HepG2 (cell line): ENCODE measurements around the gene CMTM3. TPM values are rescaled to one million over a fixed set of nuclear protein-coding genes. Genes with fewer than 3 reads are reported as not detected.
A peak's percentile ranks its signal among the peaks of the same experiment; 100 is the strongest.

Experiments used
- ARNT ChIP-seq: fragments of 450-650 bp; IDR thresholded peaks from 2 replicates; pipeline ENCODE4 v1.6.1; 2017
- ATF7 ChIP-seq, 2 experiments: fragments of 450-650 bp in 1 of 2; sonication (generic) in 1 of 2; formaldehyde crosslinking in 1 of 2; IDR thresholded peaks; 2 replicates each; pipeline versions ENCODE4 v1.4.0 to v1.6.1; 2016 to 2020; ENCODE audit warnings: antibody characterized with exemption in 1 of 2, mild to moderate bottlenecking in 1 of 2, missing genetic modification reagents in 1 of 2
- KLF15 ChIP-seq: sonication (generic); formaldehyde crosslinking; IDR thresholded peaks from 2 replicates; pipeline ENCODE4 v1.8.1; 2023; ENCODE audit warnings: borderline replicate concordance, mild to moderate bottlenecking, inconsistent platforms, missing genetic modification reagents, mixed read lengths
- PAWR ChIP-seq: sonication (generic); formaldehyde crosslinking; IDR thresholded peaks from 2 replicates; pipeline ENCODE4 v1.4.0; 2020; ENCODE audit warnings: missing genetic modification reagents, mild to moderate bottlenecking, borderline replicate concordance
- POLR2A ChIP-seq, 2 experiments: IDR thresholded peaks; 2 replicates each; pipeline ENCODE4 v1.6.1; 2011; ENCODE audit warnings: low read depth in 2 of 2, low read length in 2 of 2, mild to moderate bottlenecking in 1 of 2, moderate library complexity in 1 of 2; ENCODE audit not compliant: insufficient read depth in 1 of 2
- POLR2G ChIP-seq: fragments of 200-400 bp; formaldehyde crosslinking; IDR thresholded peaks from 2 replicates; pipeline ENCODE4 v1.6.1; 2018; ENCODE audit warnings: mild to moderate bottlenecking, low read depth, low read length, moderate library complexity
- SNAPC2 ChIP-seq: sonication (generic); formaldehyde crosslinking; IDR thresholded peaks from 2 replicates; pipeline ENCODE4 v1.8.1; 2022; ENCODE audit warnings: mild to moderate bottlenecking, missing genetic modification reagents
- SP2 ChIP-seq: sonication (generic); formaldehyde crosslinking; IDR thresholded peaks from 2 replicates; pipeline ENCODE4 v1.5.1; 2020; ENCODE audit warnings: mild to moderate bottlenecking, missing genetic modification reagents
- SP4 ChIP-seq: sonication (generic); formaldehyde crosslinking; IDR thresholded peaks from 2 replicates; pipeline ENCODE4 v1.8.1; 2023; ENCODE audit warnings: mild to moderate bottlenecking, missing genetic modification reagents
- SSRP1 ChIP-seq: IDR thresholded peaks from 2 replicates; pipeline ENCODE4 v1.6.1; 2016; ENCODE audit warnings: control low read depth
- ZFP1 ChIP-seq: IDR thresholded peaks from 2 replicates; pipeline ENCODE4 v1.6.1; 2016
- ZNF138 ChIP-seq: sonication (generic); formaldehyde crosslinking; IDR thresholded peaks from 2 replicates; pipeline ENCODE4 v1.5.0; 2020; ENCODE audit warnings: mild to moderate bottlenecking, low read depth, missing genetic modification reagents
- ZNF260 ChIP-seq: sonication (generic); formaldehyde crosslinking; IDR thresholded peaks from 2 replicates; pipeline ENCODE4 v1.4.0; 2020; ENCODE audit warnings: missing genetic modification reagents, low read depth, mild to moderate bottlenecking, borderline replicate concordance
- ZNF563 ChIP-seq: sonication (generic); formaldehyde crosslinking; IDR thresholded peaks from 2 replicates; pipeline ENCODE4 v1.8.0; 2022; ENCODE audit warnings: mild to moderate bottlenecking, moderate library complexity, missing genetic modification reagents
- ZNF737 ChIP-seq: sonication (generic); formaldehyde crosslinking; IDR thresholded peaks from 2 replicates; pipeline ENCODE4 v1.5.0; 2020; ENCODE audit warnings: missing genetic modification reagents, mild to moderate bottlenecking, borderline replicate concordance
- polyA plus RNA-seq, 8 experiments: library from polyadenylated mRNA; depleted of rRNA in 3 of 8; stranded (reverse) in 7 of 8; unstranded in 1 of 8; fragments of >200 nt; fragmentation: Illumina TruSeq in 4 of 8; extraction: Trizol in 4 of 8; gene quantifications; 2 replicates each; pipeline versions ENCODE4 v1.2.1 to v1.2.3, GENCODE V29; 2011 to 2016; ENCODE audit warnings: low read depth in 4 of 8, missing spikeins in 1 of 8, mixed read lengths in 1 of 8; ENCODE audit not compliant: insufficient read depth in 1 of 8
- total RNA-seq, 5 experiments: library from RNA; depleted of rRNA; stranded (reverse); fragments of >200 nt; fragmentation: Illumina TruSeq; extraction: Trizol; gene quantifications; 2 replicates each; pipeline ENCODE4 v1.2.3, GENCODE V29; 2016; ENCODE audit warnings: low read depth in 1 of 5
- TF ChIP-seq, protein P1 (sequence below): sonication (generic); formaldehyde crosslinking; conservative IDR thresholded peaks from 2 replicates; pipeline ENCODE4 v1.4.0; 2020; ENCODE audit warnings: missing genetic modification reagents
- TF ChIP-seq, protein P2 (sequence below): sonication (generic); formaldehyde crosslinking; IDR thresholded peaks from 2 replicates; pipeline ENCODE4 v1.4.0; 2020; ENCODE audit warnings: mild to moderate bottlenecking, missing genetic modification reagents, borderline replicate concordance
- TF ChIP-seq, protein P3 (sequence below): sonication (generic); formaldehyde crosslinking; IDR thresholded peaks from 2 replicates; pipeline ENCODE4 v1.4.0; 2020; ENCODE audit warnings: mild to moderate bottlenecking, missing genetic modification reagents
- TF ChIP-seq, protein P4 (sequence below): sonication (generic); formaldehyde crosslinking; IDR thresholded peaks from 2 replicates; pipeline ENCODE4 v1.8.1; 2023; ENCODE audit warnings: missing genetic modification reagents, inconsistent platforms, borderline replicate concordance
- TF ChIP-seq, protein P5 (sequence below): sonication (generic); formaldehyde crosslinking; IDR thresholded peaks from 2 replicates; pipeline ENCODE4 v1.4.0; 2020; ENCODE audit warnings: mild to moderate bottlenecking, low read depth, missing genetic modification reagents

The CMTM3 gene
- total and polyA plus RNA-seq, 2 of the 13 experiments (the other 11 are each of a cell fraction or from before 2014, with no cell fraction given): 29.2 to 48.7 TPM

DNA sequence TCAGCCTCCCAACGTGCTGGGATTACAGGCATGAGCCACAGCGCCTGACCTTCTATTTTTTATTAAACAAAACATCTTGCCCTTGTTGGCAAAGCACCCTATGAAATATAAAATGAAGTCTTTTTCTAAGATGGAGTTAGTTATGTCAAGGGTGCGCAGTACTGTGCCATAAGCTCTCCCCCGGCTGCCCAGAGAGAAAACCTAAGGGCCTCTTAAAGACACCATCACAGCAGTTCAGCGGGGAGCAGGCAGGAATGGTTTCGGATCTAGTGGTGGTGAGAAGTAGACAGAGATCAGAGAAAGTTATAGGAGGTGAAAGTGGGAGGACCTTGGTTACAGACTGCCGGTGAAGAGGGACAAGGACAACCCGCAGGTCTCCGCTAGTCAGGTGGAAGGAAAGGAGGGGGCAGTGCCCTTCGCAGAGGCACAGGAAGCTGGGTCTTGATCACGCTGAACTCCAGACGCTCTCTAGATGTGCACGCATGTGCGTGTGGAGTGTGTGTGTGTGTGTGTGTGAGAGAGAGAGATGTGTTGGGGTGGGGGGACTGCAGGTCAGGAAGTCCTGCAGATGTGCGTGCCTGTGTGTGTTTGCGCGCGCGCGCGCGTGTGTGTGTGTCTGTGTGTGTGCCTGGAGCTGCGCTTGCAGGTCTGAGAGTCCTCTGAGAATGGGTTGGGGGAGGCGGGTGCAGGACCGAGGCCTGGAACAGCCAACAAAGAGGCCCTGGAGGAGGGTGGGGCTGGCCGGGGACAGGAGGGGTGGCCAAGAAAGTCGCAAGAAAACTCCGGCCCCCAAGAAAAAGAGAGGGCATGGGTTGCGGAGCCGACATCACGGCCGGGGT, 748 bp upstream of the CMTM3 start (continued):
- TF ChIP-seq ZNF260 (CRISPR knock-in tag) (no peak), ARNT (peak; percentile 81; the same call in 1 of the 2 replicates), SP4 (CRISPR knock-in tag) (no peak; the same call in 1 of the 2 replicates), KLF15 (CRISPR knock-in tag) (no peak), PAWR (CRISPR knock-in tag) (no peak), ATF7 (IDR thresholded peaks at IDR 0.05) (no peak), ATF7 (CRISPR knock-in tag; IDR thresholded peaks at IDR 0.05) (0 out of 2 replicates have a peak, but pooled peaks have one; percentile 27), SNAPC2 (no peak), ZNF737 (CRISPR knock-in tag) (no peak), ZFP1 (CRISPR knock-in tag) (0 out of 2 replicates have a peak, but pooled peaks have one; percentile 24), SP2 (CRISPR knock-in tag) (no peak), POLR2G (peak; percentile 70), SSRP1 (CRISPR knock-in tag) (no peak; the same call in 1 of the 2 replicates), POLR2A (IDR thresholded peaks at IDR 0.05; ENCODE audit: insufficient read depth in 1 of 2, low read depth in 2 of 2, low read length in 2 of 2) (peak in 1 of 2 experiments; percentile 76; a peak in 3 of 4 replicates), ZNF563 (CRISPR knock-in tag) (peak; percentile 58; the same call in 1 of the 2 replicates), ZNF138 (CRISPR knock-in tag) (no peak)
- TF ChIP-seq, protein P1, sequence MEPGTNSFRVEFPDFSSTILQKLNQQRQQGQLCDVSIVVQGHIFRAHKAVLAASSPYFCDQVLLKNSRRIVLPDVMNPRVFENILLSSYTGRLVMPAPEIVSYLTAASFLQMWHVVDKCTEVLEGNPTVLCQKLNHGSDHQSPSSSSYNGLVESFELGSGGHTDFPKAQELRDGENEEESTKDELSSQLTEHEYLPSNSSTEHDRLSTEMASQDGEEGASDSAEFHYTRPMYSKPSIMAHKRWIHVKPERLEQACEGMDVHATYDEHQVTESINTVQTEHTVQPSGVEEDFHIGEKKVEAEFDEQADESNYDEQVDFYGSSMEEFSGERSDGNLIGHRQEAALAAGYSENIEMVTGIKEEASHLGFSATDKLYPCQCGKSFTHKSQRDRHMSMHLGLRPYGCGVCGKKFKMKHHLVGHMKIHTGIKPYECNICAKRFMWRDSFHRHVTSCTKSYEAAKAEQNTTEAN (CRISPR knock-in tag): peak; percentile 95
- TF ChIP-seq, protein P2, sequence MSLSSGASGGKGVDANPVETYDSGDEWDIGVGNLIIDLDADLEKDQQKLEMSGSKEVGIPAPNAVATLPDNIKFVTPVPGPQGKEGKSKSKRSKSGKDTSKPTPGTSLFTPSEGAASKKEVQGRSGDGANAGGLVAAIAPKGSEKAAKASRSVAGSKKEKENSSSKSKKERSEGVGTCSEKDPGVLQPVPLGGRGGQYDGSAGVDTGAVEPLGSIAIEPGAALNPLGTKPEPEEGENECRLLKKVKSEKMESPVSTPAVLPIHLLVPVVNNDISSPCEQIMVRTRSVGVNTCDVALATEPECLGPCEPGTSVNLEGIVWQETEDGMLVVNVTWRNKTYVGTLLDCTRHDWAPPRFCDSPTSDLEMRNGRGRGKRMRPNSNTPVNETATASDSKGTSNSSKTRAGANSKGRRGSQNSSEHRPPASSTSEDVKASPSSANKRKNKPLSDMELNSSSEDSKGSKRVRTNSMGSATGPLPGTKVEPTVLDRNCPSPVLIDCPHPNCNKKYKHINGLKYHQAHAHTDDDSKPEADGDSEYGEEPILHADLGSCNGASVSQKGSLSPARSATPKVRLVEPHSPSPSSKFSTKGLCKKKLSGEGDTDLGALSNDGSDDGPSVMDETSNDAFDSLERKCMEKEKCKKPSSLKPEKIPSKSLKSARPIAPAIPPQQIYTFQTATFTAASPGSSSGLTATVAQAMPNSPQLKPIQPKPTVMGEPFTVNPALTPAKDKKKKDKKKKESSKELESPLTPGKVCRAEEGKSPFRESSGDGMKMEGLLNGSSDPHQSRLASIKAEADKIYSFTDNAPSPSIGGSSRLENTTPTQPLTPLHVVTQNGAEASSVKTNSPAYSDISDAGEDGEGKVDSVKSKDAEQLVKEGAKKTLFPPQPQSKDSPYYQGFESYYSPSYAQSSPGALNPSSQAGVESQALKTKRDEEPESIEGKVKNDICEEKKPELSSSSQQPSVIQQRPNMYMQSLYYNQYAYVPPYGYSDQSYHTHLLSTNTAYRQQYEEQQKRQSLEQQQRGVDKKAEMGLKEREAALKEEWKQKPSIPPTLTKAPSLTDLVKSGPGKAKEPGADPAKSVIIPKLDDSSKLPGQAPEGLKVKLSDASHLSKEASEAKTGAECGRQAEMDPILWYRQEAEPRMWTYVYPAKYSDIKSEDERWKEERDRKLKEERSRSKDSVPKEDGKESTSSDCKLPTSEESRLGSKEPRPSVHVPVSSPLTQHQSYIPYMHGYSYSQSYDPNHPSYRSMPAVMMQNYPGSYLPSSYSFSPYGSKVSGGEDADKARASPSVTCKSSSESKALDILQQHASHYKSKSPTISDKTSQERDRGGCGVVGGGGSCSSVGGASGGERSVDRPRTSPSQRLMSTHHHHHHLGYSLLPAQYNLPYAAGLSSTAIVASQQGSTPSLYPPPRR (CRISPR knock-in tag): no peak
- TF ChIP-seq, protein P3, sequence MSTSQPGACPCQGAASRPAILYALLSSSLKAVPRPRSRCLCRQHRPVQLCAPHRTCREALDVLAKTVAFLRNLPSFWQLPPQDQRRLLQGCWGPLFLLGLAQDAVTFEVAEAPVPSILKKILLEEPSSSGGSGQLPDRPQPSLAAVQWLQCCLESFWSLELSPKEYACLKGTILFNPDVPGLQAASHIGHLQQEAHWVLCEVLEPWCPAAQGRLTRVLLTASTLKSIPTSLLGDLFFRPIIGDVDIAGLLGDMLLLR: peak; percentile 40; the same call in 1 of the 2 replicates
- TF ChIP-seq, protein P4, sequence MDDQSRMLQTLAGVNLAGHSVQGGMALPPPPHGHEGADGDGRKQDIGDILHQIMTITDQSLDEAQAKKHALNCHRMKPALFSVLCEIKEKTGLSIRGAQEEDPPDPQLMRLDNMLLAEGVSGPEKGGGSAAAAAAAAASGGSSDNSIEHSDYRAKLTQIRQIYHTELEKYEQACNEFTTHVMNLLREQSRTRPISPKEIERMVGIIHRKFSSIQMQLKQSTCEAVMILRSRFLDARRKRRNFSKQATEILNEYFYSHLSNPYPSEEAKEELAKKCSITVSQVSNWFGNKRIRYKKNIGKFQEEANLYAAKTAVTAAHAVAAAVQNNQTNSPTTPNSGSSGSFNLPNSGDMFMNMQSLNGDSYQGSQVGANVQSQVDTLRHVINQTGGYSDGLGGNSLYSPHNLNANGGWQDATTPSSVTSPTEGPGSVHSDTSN (CRISPR knock-in tag): no peak
- TF ChIP-seq, protein P5, sequence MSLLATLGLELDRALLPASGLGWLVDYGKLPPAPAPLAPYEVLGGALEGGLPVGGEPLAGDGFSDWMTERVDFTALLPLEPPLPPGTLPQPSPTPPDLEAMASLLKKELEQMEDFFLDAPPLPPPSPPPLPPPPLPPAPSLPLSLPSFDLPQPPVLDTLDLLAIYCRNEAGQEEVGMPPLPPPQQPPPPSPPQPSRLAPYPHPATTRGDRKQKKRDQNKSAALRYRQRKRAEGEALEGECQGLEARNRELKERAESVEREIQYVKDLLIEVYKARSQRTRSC (CRISPR knock-in tag): no peak
